Left hindlimb (tissue), 1 donor: ENCODE results near the gene KCNK3.

ENCODE experiments used
- DNase-seq: peaks from one replicate; pipeline ENCODE4 v3.0.0-alpha.2; 2018

Gene KCNK3

DNA sequence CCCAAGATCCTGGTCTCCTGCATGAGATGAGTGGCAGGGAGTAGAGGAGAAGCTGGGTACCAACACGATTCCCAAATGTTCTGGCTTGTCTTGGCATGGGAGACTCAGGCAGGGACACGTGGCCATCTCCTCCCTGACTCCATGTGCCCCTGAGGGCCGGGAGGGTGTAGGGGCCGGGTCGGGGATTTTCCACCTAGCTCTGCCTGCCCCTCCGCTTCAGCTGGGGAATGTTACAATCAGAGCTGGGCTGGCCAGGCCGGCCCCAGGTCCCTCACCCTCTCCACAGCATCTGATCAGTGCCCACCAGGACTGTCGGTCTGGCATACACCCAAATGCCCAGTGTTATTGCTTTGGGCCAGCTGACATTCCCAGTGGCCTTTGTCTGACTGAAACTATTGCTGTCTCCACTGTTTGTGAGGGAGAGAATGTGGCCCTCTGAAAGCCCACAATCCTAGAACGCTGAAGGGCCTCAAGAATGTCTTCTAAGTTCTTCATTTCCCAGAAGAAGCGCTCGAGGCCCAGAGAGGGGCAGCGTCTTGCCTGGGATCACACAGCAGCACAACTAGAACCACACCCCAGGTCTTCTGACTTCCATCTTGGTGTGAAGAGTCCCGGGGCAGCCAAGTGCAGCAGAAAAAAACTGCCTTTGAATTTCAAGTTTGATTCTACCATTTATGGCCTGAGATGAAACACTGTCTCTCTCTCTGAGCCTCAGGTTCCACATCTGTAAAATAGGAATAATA is 23.2 kb downstream of the KCNK3 start:
- no peak for DNase-seq

- DNase-seq, result no peak
These were observed 23.8 kb downstream of the KCNK3 start for GRCh38 chr2:26716340-26716739.

- DNase-seq, result no peak
These were observed 24.2 kb downstream of the KCNK3 start for GRCh38 chr2:26716769-26717168.

GRCh38 chr2:26717362-26717761 is 24.8 kb downstream of the KCNK3 start:
- no peak for DNase-seq

- no peak for DNase-seq
These were observed 26.6 kb downstream of the KCNK3 start for GRCh38 chr2:26718949-26719686.

DNA sequence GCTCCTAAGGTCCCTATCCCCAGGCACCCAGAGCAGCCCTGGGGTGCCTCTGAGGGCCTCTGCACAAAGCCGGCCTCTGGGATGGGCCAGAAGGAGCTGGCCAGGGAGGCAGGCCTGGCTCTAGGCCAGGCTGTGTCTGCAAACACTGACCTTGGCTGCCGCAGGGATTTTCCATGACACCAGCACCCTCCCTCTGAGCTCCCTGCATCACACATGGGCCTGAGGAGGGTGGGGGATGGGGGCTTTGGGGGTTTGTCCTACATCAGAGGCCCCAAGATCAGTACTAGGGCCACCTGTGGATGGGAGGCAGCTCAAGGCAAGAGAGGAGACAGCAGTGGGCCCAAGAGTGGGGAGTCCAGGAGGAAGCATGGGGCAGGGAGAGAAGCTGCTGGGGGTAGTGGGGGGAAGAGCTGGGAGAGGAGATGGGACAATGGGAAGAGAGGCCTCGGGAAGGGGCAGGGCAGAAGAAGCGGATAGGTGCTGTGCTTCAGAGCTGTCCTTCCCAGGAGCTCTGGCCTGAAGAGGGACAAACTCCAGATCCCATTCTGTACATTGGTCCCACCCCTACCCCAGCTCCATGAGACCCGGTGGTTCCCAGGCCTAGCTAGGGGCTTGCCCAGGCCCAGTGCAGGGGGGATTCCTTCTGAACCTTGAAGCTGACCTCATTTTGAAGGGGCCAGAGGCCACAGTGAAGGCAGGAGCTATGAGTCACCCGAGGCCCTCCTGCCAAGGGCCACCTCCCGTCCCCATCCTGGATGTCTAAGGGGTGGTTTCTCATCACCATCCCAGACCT is 28.0 kb downstream of the KCNK3 start:
- DNase-seq, result peak; percentile 69

DNA sequence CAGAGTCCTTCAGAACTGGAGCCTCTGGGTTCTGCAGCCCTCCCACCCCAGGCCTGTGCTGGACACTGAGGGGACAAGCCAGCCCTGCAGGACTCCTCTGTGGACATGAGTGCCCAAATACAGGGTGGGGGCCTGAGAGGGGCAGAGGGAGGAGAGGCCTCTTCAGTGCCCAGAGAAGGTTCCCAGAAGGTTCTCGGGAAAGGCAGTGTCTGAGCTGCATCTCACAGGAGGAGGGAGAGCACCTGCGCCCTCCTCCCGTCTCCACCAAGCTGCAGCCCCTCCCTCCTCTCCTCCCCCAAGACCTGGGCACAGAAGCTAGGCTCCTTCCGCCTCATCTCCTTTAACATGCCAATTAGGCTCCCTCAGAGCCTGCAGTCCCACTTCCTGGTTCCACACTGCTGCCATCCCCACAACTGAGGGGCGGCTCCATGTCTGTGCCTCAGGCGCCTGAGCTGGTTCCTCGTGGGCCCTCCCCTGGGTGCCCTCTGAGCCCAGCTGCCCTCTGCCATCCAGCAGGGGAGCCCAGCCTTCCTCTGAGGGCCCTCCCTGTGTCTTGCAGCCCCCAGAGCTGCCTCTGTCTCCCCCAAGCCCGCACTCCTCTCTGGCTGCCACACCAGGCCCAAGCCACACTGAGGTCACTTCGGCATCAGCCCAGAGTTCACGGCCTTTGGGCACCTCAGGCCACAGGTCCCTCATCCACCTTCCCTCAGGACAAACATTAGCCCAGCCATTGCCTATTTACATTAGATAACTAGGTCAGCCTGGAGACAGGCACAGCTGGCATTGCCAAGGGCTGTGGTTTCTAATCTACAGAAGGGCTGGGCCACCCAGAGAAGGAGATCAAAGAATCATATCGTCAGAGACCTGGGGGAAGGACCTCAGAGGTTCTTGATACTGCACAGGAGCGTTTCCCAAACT is 28.9 kb downstream of the KCNK3 start:
- no peak for DNase-seq

GRCh38 chr2:26722328-26722727 is 29.8 kb downstream of the KCNK3 start:
- DNase-seq, result no peak

GRCh38 chr2:26722911-26723310 is 30.4 kb downstream of the KCNK3 start:
- DNase-seq, result no peak

DNA sequence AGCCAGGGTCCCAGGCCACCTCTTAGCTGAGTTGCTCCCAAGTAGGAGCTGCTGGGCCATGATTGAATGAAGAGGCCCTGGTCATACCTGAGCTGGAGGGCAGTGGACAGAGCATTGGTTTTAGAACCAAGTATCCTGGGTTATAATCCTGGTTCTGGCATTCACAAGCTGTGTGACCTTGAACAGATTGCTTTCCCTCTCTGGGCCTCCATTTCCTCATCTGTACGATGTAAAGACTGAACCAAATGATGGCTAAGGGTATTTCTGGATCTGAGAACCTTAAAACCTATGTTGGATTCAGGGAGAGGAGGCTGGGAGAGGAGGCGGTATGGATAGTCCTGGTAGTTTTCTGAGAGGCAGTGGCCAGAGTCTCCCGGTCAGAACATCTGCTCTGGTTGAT is 31.0 kb downstream of the KCNK3 start:
- no peak for DNase-seq

DNA sequence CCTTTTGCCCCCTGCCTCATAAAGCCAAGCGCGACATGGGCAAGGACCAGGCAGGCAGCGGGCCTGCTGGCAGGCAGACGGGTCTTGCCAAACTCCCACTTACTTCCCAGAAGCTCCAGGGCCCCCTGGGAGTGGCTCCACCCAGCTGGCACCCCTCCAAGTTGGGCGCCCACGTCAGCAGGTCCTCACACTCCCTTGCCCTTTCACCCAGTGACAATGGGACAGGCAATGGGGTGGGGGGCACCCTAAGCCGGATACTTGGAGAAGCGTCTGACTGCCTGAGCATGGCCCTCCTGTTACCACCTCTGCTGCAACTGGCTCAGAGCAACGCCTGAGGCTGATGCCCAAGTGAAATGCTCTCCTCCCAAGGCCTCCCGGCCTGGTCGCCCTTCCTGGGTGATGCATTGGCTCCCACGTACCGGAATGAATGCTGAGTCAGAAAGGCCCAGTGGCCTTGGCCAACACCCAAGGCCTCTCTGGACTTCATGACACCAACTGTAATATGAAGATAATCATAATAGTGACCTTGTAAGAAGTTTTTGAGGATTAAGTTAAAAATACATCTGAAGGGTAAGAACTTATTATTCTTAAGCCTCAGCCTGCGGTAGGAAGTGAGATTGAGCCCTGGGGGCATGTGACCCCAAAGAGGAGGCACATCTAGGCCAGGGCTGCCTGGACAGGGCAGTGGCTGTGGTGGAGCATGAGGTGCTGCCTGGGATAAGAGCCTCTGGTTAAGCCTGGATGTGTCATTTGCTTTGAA is 31.6 kb downstream of the KCNK3 start:
- DNase-seq, result no peak

DNA sequence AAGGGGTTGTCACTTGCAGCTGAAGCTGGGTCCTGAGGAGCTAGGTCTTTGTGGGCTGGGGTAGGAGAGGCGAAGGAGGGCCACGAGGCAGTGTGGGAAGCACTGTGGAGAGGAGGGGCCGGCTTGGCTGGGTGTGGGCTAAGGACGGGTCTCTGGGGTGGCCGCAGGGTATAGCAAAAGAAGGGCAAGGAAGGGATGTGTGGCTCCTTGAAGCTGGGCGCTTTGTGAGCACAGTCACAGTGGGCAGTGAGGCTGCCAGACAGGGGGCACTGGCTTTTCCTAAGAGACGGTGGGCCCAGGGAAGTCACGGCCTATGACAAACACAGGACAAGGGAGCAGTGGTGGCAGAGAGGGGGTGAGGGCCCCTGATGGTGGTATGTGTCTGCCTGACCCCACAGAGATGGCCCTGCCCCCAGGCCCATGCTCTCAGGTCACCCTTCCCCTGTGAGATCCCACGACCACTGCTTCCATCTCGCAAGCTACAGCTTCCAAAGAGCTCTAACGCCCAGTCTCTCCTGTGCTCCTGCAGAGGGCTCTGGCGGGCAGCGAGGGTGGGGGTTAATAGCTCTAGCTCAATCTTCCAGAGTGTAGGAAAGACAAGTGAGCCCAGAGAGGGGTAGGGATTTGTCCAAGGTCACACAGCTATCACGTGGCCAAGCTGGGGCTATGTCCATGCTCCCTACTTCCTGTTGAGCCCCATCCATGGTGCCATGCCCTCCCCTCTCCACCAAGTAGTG is 32.4 kb downstream of the KCNK3 start:
- no peak for DNase-seq

DNA sequence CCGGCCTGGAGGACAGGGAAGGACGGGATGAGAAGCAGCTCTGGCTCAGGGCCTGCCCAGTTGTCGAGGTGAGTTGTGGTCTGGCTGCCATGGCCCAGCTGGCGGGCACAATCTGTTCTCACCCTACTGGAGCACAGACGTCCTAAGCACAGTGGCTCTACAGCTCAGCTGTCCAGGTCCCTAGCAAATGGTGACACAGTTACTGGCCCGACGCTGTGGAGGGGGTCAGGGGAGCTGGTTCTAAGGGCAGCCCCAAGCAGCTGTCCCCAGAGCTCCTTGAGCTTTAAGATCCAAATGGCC is 32.9 kb downstream of the KCNK3 start:
- no peak for DNase-seq

- DNase-seq, result no peak
These were observed 33.7 kb downstream of the KCNK3 start for GRCh38 chr2:26726228-26726627.

DNA sequence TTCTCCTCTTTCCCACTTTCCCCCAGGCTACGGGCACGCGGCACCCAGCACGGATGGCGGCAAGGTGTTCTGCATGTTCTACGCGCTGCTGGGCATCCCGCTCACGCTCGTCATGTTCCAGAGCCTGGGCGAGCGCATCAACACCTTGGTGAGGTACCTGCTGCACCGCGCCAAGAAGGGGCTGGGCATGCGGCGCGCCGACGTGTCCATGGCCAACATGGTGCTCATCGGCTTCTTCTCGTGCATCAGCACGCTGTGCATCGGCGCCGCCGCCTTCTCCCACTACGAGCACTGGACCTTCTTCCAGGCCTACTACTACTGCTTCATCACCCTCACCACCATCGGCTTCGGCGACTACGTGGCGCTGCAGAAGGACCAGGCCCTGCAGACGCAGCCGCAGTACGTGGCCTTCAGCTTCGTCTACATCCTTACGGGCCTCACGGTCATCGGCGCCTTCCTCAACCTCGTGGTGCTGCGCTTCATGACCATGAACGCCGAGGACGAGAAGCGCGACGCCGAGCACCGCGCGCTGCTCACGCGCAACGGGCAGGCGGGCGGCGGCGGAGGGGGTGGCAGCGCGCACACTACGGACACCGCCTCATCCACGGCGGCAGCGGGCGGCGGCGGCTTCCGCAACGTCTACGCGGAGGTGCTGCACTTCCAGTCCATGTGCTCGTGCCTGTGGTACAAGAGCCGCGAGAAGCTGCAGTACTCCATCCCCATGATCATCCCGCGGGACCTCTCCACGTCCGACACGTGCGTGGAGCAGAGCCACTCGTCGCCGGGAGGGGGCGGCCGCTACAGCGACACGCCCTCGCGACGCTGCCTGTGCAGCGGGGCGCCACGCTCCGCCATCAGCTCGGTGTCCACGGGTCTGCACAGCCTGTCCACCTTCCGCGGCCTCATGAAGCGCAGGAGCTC is 35.4 kb downstream of the KCNK3 start:
- no peak for DNase-seq

DNA sequence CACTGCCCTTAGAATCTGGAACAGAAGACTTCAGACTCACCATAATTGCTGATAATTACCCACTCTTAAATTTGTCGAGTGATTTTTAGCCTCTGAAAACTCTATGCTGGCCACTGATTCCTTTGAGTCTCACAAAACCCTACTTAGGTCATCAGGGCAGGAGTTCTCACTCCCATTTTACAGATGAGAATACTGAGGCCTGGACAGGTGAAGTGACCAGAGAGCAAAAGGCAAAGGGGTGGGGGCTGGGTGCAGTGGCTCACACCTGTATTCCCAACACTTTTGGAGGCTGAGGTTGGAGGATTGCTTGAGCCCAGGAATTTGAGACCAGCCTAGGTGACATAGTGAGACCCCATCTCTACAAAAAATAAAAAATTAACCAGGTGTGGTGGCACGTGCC is 36.8 kb downstream of the KCNK3 start:
- DNase-seq, result peak; percentile 4

DNA sequence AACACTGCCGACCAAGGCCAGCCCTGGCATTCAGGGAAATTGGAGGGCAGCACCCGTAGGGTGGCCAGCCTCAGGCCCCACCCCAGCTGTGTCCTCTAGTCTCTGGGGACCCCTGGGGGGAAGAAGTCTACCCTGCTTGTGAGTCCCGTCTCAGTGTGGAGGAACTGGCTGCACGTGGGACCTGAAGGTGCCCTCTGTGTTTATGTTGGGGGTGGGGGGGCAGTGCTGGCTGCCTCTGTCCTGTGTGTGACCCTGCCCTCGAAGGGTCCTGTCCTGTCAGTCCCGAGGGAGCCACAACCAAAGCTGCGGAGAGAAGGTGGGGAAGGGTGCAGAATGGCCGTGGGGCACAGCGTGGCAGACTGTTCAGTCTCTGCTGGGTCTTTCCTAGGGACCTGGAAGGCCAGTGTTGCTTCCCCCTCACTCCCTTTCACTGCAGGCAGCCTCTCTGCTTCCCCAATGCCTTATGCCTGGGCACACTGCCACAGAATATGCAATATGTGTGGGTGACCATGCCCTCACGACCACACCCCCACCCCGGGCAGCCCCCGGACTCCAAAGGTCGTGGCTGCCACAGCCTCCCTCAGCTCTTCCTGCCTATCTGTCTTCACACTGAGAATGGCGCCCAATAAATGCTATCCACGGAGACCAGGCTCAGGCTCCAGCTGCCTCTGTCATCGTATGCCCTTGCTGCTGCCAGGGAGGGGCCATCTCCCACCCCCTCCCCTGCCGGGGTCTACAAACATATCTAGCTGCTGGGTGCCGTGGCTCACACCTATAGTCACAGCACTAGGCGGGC is 38.2 kb downstream of the KCNK3 start:
- no peak for DNase-seq

- DNase-seq, result no peak
These were observed 39.2 kb downstream of the KCNK3 start for GRCh38 chr2:26731714-26732113.

DNA sequence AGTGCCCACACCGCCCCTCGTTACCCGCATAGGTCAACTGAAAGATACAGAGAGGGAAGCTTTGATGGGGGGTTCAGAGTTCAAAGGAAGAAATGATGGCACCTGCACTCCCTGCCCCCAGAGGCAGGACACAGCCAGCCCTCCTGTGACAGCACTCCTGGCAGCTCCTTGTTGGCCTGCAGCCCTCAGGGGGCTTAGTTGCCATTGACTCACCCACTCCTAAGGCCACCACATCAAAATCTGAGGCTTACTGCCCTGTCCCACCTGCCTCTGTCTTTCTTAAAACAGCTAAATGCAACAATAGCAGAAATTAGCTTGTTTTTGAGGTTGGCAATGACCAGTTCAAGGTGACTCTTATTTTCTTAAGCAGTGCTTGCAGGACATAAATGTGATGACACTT is 39.9 kb downstream of the KCNK3 start:
- DNase-seq, result no peak
